Endothelial cell (in vitro differentiated cells): Measurements from ENCODE around the gene HHIPL1. TPM values are rescaled to one million over a fixed set of nuclear protein-coding genes. Genes with fewer than 3 reads are reported as not detected.

Experiments used
- DNase-seq: peaks from one replicate; pipeline ENCODE4 v3.0.0; 2021; ENCODE audit warnings: low spot score
- H3K27ac Mint-ChIP-seq: one replicate; pipeline ENCODE4 v1.8.0; 2021; ENCODE audit warnings: mixed read lengths, inconsistent platforms; ENCODE audit not compliant: unreplicated experiment
- H3K27me3 Mint-ChIP-seq: one replicate; pipeline ENCODE4 v1.8.0; 2021; ENCODE audit warnings: mild to moderate bottlenecking, moderate library complexity, mixed read lengths, inconsistent platforms; ENCODE audit not compliant: unreplicated experiment
- H3K36me3 Mint-ChIP-seq: one replicate; pipeline ENCODE4 v1.8.0; 2021; ENCODE audit warnings: mild to moderate bottlenecking, low read depth, mixed read lengths, inconsistent platforms; ENCODE audit not compliant: unreplicated experiment
- H3K4me1 Mint-ChIP-seq: one replicate; pipeline ENCODE4 v1.8.0; 2021; ENCODE audit warnings: mild to moderate bottlenecking, mixed read lengths, inconsistent platforms; ENCODE audit not compliant: unreplicated experiment
- H3K4me3 Mint-ChIP-seq: one replicate; pipeline ENCODE4 v1.8.0; 2021; ENCODE audit warnings: mild to moderate bottlenecking, mixed read lengths, inconsistent platforms; ENCODE audit not compliant: unreplicated experiment
- H3K9me3 Mint-ChIP-seq: one replicate; pipeline ENCODE4 v1.8.0; 2021; ENCODE audit warnings: mixed read lengths, inconsistent platforms; ENCODE audit not compliant: unreplicated experiment
- total RNA-seq: library from RNA; stranded (reverse); fragmentation: NEBNext Ultra II Directional; extraction: Animal tissue kit (Norgen Biotek cat#: 25700); gene quantifications from one replicate; pipeline ENCODE4 v1.2.1, GENCODE V29; 2021; ENCODE audit not compliant: unreplicated experiment
- TF ChIP-seq, protein P1 (sequence below): fragments of 200-600 bp; sonication (generic); IDR thresholded peaks from one replicate; pipeline ENCODE4 v1.5.0; 2021; ENCODE audit warnings: antibody characterized with exemption; ENCODE audit not compliant: unreplicated experiment

The HHIPL1 gene
- total RNA-seq, 1 donor from 2014 or later, result 15.1 TPM

DNA sequence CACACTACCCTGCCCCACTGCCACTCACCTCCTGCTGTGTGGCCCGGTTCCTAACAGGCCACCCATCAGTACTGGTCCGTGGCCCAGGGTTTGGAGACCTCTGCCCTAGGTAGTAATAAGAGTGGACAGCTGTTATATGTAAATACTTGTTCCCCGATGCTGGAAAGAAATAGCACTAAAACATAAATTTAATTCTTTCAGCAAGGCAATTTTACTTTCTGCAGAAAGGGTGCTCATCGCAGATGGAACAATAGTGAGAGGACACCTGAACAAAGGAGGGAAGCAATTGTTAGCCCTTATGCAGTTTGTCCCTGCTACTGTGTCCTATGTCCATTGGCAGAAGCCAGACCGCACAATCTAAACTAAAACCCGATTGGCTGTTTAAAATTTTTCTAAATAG, 33.3 kb downstream of the HHIPL1 start:
- no peak for DNase-seq
- TF ChIP-seq, protein P1, sequence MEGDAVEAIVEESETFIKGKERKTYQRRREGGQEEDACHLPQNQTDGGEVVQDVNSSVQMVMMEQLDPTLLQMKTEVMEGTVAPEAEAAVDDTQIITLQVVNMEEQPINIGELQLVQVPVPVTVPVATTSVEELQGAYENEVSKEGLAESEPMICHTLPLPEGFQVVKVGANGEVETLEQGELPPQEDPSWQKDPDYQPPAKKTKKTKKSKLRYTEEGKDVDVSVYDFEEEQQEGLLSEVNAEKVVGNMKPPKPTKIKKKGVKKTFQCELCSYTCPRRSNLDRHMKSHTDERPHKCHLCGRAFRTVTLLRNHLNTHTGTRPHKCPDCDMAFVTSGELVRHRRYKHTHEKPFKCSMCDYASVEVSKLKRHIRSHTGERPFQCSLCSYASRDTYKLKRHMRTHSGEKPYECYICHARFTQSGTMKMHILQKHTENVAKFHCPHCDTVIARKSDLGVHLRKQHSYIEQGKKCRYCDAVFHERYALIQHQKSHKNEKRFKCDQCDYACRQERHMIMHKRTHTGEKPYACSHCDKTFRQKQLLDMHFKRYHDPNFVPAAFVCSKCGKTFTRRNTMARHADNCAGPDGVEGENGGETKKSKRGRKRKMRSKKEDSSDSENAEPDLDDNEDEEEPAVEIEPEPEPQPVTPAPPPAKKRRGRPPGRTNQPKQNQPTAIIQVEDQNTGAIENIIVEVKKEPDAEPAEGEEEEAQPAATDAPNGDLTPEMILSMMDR, result no peak
- peaks cover 8% of the 10 kb centered on the region for H3K27me3 Mint-ChIP-seq
- no peak overlapping the region for H3K27ac Mint-ChIP-seq
- H3K36me3 Mint-ChIP-seq, result peaks cover 7% of the 10 kb centered on the region
- no peak overlapping the region for H3K4me3 Mint-ChIP-seq
- H3K9me3 Mint-ChIP-seq, result no peaks in the 10 kb centered on the region
- no peaks in the 10 kb centered on the region for H3K4me1 Mint-ChIP-seq

DNA sequence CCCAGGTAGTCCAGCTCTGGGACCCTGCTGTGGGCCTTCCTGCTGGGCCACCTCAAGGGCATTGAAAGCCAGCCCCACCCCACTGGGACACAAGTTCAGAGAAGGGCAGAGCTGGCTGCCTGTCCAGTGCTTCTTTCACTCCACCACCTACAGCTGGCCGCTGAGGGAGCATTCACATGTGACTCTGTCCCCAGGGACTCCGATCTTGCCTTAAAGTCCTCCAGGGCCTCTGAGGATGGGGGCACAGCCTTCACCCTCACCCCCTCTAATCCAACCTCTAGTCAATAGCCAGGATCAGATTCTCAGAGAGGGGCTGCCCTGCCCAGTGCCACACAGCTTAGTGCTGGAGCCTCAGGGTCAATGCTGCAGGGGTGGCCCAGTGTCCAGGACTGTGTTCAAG, 34.2 kb downstream of the HHIPL1 start:
- TF ChIP-seq, protein P1, result no peak
- Mint-ChIP-seq H3K27ac (no peak overlapping the region), H3K9me3 (no peaks in the 10 kb centered on the region), H3K4me3 (no peak overlapping the region), H3K36me3 (peaks cover 7% of the 10 kb centered on the region), H3K27me3 (peaks cover 8% of the 10 kb centered on the region), H3K4me1 (no peaks in the 10 kb centered on the region)
- DNase-seq, result no peak

DNA sequence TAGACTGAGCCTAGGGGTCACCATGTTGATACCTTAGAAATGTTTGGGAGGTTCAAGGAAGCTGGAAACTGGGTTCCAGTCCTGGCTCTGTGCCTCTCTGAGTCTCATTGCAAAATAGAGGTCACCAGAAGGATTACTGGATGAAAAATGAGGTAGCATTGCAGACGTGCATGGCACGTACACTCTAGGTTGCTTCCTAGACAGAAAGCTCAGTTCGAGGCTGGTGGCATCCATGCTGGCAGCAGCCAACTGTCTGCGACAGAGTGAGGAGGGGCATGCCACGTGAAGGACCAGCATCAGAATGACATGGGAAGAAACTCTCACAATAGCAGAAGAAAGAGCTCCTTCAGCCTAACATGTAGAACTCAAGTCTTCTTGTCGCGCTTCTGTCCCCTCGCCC, 34.6 kb downstream of the HHIPL1 start:
- TF ChIP-seq, protein P1, result no peak
- Mint-ChIP-seq H3K4me1 (no peaks in the 10 kb centered on the region), H3K36me3 (peaks cover 7% of the 10 kb centered on the region), H3K9me3 (no peaks in the 10 kb centered on the region), H3K4me3 (no peak overlapping the region), H3K27ac (no peak overlapping the region), H3K27me3 (peaks cover 8% of the 10 kb centered on the region)
- DNase-seq, result no peak

DNA sequence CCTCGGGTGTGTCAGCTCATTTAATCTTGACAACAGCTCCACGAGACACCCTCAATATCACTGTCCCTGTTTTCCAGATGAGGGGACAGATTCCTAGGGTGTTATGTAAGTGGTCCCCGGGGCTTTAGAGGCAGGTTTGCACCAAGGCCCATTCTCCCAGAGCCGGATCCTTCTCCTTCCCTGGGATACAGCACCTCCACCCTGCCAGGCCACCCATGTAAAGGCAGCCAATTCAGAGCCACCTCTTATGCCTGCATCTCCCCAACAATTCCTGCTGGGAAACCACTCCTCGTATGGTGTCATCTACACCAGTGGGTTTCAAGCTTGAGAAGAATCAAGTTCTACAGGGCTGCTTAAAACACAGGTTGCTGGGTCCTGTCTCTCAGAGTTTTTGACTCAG, 35.1 kb downstream of the HHIPL1 start:
- no peak overlapping the region for H3K4me3 Mint-ChIP-seq
- TF ChIP-seq, protein P1, result no peak
- no peak overlapping the region for H3K27ac Mint-ChIP-seq
- DNase-seq, result no peak
- H3K9me3 Mint-ChIP-seq, result no peaks in the 10 kb centered on the region
- no peaks in the 10 kb centered on the region for H3K4me1 Mint-ChIP-seq
- peaks cover 7% of the 10 kb centered on the region for H3K36me3 Mint-ChIP-seq
- H3K27me3 Mint-ChIP-seq, result peaks cover 8% of the 10 kb centered on the region

DNA sequence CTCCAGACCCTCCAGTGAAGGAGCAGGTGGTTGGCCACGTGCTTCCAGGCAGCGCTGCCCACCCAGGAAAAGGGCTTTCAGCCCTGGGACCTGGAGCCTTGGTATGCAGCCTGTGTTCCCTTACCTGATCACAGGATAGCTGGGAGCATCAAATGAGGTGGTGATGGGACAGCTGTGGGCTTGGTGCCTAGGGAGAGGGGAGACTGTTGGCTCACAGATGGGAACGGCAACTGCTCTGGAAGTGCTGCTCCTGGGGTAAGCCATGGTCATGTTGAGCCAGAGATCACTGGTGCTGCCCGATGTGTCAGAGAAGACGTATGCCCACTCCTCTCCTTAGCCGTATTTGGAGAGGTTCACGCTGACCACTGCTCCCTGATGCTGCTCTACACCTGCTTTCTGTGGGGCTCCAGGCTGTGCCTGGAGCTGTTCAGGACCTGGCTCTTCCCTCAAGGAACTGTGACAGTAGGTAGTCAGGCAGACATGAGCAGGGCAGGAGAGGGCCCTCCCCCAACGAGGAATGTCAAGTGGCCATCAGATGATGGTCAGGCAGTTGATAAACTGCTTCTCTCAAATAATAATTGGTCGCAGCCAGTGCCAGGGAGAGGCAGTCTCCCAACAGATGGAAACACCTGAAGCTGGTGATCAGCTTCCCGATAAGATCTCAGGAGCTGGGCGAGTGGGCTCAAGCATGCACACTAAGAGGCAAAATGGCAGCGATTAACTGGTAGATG, 36.3 kb downstream of the HHIPL1 start:
- no peaks in the 10 kb centered on the region for H3K9me3 Mint-ChIP-seq
- peaks cover 11% of the 10 kb centered on the region for H3K36me3 Mint-ChIP-seq
- H3K27me3 Mint-ChIP-seq, result peaks cover 12% of the 10 kb centered on the region
- no peak for DNase-seq
- TF ChIP-seq, protein P1, result no peak
- H3K4me1 Mint-ChIP-seq, result peaks cover 6% of the 10 kb centered on the region
- H3K27ac Mint-ChIP-seq, result no peak overlapping the region
- H3K4me3 Mint-ChIP-seq, result no peak overlapping the region
